ENCODE results near the gene JPH2.

JPH2 gene

DNA sequence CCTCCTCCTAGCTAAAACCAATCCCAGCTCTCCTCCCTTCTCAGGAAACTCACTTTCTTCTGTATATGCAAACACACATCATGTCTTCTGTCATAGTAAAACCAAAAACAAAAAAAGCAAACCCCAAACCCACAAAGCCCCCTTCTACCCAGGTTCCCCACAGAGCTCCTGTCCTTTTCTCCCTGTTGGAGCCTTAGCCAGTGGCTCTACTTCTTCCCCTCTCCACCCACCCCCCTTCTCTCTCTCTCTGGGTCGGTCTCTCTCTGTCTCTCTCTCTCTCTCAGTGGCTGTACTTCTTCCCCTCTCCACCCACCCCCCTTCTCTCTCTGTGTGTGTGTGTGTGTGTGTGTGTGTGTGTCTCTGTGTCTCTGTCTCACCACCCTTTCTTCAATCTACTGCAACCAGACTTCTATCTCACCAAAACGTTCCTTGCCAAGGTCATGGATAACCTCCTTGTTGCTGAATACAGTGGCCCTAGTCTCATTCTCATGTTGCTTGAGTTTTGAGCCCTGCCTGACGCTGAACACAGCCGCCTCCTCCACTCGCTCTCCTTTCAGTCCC, 32.3 kb upstream of the JPH2 start:
- no peaks in the 10 kb centered on the region for H3K9me3 Mint-ChIP-seq
- H3K27me3 Mint-ChIP-seq: no peaks in the 10 kb centered on the region
- DNase-seq (no peak), ATAC-seq (peak; percentile 37)
- H3K27ac Mint-ChIP-seq: peak overlapping the region; percentile 40 to 90
- H3K4me3 Mint-ChIP-seq: peak overlapping the region; percentile 62 to 85
- peaks cover 55% of the 10 kb centered on the region for H3K4me1 Mint-ChIP-seq

DNA sequence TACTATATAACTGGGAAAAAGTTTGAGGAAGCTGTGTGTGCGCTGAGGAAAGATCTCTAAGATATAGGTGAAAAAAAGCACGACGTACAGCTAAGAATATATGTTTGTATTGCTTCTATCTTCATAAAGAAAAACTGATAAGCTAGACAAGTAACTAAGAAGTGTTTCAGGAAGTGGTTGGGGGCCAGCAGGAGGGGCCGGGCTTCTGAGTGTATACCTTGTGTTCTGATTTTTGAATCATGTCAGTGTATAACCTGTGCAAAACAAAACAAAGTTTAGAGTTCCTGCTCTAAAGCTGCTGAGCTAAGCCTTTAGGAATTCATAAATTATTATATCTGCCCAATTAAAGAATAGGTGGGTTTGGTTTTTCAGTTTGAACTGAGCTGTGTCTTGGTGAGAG, 31.5 kb upstream of the JPH2 start:
- ATAC-seq: peak; percentile 58
- DNase-seq: peak in 1 of 2 donors; percentile 41
- H3K4me1 Mint-ChIP-seq: peaks cover 55% of the 10 kb centered on the region
- H3K4me3 Mint-ChIP-seq: peak overlapping the region; percentile 84 to 85
- H3K27ac Mint-ChIP-seq: peak overlapping the region in 1 of 2 donors; percentile 58
- H3K27me3 Mint-ChIP-seq: no peaks in the 10 kb centered on the region
- H3K9me3 Mint-ChIP-seq: no peaks in the 10 kb centered on the region

DNA sequence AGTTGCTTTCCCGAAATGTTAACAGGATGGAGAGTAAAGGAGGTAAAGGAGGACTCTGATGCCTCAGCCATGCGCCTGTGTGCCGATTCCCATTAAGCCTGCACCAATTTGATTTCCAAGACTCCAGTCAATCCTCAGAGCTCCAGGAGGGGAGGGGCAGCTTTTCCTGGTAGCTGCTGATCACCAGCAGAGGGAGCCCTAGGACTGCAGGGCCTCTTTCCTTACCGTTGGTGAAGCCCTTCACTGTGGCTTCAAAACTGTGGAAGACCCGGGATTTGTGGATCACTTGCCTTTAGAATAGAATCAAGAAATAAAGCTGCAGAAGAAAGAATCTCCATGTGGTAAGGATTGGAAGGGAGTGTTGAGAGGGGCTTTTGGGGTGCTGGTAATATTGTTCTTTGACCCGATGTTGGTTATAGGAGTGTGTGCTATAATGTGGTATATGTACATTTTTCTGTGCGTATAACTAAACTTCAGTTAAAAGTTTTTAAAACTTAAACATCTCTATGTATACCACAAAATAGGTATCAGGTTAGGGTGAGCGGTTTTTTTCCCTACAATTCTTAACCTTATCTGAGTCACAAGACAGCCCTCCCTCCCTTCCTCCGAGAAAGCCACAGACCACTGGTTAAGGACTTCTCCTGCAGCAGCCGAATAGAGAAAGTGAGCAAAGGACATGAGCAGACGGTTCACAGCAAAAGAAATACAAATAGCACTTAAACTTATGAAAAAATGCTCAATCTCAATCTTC, 30.5 kb upstream of the JPH2 start:
- Mint-ChIP-seq H3K4me1 (peaks cover 54% of the 10 kb centered on the region), H3K4me3 (peak overlapping the region; percentile 84 to 85), H3K27ac (peak overlapping the region; percentile 57 to 87), H3K27me3 (no peaks in the 10 kb centered on the region), H3K9me3 (no peaks in the 10 kb centered on the region)
- ATAC-seq (peak; percentile 75), DNase-seq (peak; percentile 55 to 59)

DNA sequence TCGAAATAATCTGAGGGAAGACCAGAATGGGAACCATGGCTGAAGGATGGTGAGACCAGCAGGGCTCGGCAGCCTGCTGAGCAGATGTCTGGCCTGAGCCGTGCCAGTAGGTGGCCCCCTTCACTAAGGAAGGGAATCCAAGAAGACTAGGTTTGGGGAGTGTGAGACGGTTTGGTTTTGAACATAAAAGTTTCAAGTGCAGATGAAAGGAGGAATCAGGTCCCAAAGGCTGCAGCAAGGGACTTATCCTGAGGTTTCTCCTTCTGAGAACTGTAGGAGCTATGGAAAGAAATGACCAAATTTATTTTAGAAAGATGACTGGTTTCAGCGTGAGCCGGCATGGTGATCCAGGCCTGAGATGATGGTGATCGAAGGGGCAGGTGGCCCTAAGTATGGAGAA, 28.1 kb upstream of the JPH2 start:
- Mint-ChIP-seq H3K4me3 (no peak overlapping the region), H3K9me3 (no peaks in the 10 kb centered on the region), H3K4me1 (peaks cover 48% of the 10 kb centered on the region), H3K27me3 (no peaks in the 10 kb centered on the region), H3K27ac (no peak overlapping the region)
- peak; percentile 62 to 70 for DNase-seq
- ATAC-seq: peak; percentile 38

DNA sequence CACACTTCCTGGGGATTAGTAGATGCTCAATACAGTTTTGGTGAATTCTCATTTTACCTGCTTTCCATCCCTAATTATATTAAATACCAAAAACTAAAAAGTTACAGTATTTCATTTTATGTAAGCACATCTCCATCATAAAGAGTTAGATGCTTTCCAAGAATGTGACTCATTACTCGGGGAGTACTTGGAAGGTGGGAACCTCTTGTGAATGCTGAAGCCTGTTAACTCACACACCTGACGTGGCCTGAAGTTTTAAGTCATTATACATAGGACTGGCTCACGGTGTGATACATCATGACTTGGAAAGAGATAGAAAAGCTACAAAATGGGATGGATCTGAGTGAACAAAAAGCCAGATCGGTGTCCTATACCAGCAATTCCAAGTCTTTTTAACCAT, 25.8 kb upstream of the JPH2 start:
- Mint-ChIP-seq H3K27me3 (no peaks in the 10 kb centered on the region), H3K4me1 (peaks cover 46% of the 10 kb centered on the region), H3K4me3 (no peak overlapping the region), H3K9me3 (no peaks in the 10 kb centered on the region), H3K27ac (no peak overlapping the region)
- ATAC-seq (no peak), DNase-seq (no peak)

DNA sequence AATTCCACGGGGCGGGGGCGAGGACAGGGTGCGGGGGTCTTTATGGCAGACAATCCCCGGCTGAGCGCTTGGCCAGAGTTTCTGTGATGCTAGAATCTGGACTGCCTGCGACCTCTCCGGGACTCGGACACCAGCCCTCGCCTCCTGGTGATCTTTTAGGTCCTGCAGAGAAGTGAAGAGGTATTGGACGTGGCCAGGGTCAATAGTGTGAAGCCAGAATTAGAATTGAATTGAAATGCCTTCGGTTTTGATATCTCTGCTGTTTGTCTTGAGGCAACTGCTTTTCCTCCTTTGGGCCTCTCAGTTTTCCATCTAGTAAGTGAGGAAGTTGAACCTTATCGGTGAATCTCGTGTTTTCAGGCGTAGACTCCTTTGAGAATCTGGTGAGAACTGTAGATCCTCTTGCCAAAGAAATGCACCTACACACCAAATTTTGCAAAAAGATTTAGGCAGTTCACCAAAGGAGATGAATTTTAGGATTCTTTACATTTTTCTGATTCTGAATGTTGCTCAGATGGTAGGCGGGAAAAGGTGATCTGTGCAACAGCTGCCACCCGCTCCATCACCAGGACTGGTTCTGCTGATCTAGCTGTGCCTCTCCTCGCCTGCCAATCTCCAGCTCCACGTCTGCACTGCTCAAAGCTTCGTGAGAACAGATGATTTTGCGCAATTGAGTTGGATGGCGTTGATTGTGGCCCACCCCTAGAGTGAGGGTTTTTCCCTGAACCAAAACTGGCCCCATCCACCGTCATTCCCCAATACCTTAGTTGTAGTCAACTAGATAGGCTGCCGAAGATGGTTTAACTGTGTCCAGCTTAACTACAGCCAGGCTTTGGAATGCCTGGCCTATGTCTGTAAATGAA, 24.4 kb upstream of the JPH2 start:
- Mint-ChIP-seq H3K27me3 (no peaks in the 10 kb centered on the region), H3K9me3 (no peaks in the 10 kb centered on the region), H3K4me1 (peaks cover 48% of the 10 kb centered on the region), H3K4me3 (peak overlapping the region; percentile 93 to 100), H3K27ac (peak overlapping the region; percentile 98 to 99)
- ATAC-seq: no peak
- peak in 1 of 2 donors; percentile 23 for DNase-seq

DNA sequence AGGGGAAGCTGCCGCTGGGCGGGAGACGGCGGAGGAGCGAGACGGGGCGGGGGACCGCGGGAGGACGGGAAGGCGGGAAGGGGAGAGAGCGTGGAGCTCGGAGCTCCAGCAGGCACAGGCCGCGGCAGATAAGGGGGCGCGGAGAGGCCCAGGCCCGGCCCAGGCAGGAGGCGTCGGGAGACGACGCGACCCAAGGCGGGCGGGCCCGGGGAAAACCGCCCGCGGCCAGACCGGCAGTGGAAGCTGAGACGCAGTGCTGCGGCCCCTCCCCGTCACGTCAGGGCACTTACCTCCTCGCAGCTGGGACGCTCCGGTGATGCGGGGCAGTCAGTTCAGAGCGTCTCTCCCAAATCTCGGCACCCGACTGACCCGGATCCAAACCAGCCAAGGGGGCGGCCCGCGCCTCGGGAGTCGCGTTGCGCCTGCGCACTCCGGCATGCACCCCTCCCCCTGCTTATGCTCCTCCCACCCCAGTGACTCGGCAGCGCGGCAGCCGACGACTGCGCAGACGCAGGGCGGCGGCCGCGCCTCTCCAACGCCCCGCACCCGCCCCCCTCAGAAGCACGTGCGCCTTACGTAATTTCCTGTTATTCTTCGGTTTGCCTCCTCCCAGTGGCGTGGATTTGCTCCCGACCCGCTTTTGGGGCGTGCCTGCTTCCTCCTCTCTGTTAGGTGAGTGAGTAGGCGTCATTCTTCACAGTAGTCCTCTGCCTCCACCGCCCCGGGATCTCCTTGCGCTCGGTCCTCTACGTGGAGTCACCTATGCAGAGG, 23.6 kb upstream of the JPH2 start, which contains the start of gene OSER1:
OSER1 (minus strand) TSS at position 366 of the 771 bp plus-strand sequence. CDS start 3,814 bp downstream, outside the sequence.
- Mint-ChIP-seq H3K27me3 (no peaks in the 10 kb centered on the region), H3K9me3 (no peaks in the 10 kb centered on the region), H3K4me1 (peaks cover 50% of the 10 kb centered on the region), H3K27ac (peak within 1 kb of the TSS; percentile 98 to 99), H3K4me3 (peak within 1 kb of the TSS; percentile 93 to 100)
- DNase-seq (peak; percentile 97 to 98), ATAC-seq (peak; percentile 89)

DNA sequence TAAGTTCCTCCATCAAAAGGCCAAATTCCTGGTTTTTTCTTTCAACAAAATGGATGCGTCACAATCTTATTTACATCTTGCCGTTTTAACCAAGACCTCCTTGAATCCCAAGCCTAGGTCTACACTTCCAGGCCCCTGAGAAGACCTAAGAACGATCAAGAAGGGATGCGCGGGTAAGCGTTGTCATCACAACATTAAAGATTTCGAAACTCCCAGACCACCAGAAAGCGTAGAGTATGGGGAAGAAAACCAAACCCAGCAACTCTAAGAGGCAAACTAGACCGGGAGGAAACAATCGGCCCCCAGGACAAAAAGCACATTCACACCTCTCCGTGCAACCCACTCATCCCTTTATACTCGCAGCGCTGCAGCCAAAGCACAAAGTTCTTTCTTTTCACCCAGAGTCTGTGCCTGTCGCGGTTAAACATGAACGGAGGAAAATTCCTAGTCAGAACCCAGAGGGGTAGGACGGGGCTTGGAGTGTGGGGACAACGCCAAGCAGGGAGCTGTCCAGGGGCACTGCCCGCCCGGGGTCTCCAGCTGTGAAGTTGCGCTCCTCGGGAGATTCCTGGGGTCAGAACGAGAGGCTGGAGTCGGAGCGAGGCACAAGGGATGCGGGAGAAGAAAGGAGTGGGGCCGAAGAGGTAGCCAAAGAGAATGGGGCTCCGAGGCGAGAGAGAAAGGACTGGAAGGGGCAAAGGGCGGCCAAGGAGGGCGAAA, 22.9 kb upstream of the JPH2 start:
- peak overlapping the region; percentile 98 to 99 for H3K27ac Mint-ChIP-seq
- peaks cover 44% of the 10 kb centered on the region for H3K4me1 Mint-ChIP-seq
- ATAC-seq: no peak
- H3K4me3 Mint-ChIP-seq: peak overlapping the region; percentile 93 to 100
- DNase-seq: no peak
- H3K9me3 Mint-ChIP-seq: no peaks in the 10 kb centered on the region
- no peaks in the 10 kb centered on the region for H3K27me3 Mint-ChIP-seq

DNA sequence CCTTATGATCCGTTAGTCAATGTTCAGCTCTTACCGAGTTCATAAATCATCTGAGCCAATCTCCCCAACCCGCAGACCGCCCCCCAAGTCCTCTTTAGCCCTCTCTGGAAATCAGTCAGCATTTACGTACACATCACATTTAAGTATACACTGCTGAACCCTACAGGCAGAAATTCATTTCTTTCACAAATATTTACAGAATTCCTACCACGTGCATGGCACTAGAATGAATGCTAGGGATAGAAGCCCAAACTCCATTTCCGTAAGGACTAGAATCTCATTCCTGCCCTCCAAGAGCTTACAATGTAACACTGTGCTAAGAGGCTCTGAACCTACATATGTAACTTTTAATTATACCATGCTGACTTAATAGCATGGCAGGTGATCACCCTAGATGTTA, 21.8 kb upstream of the JPH2 start:
- peak overlapping the region in 1 of 2 donors; percentile 67 for H3K27ac Mint-ChIP-seq
- peak overlapping the region; percentile 93 to 100 for H3K4me3 Mint-ChIP-seq
- H3K4me1 Mint-ChIP-seq: peaks cover 50% of the 10 kb centered on the region
- DNase-seq: no peak
- no peak for ATAC-seq
- no peaks in the 10 kb centered on the region for H3K9me3 Mint-ChIP-seq
- H3K27me3 Mint-ChIP-seq: no peaks in the 10 kb centered on the region

DNA sequence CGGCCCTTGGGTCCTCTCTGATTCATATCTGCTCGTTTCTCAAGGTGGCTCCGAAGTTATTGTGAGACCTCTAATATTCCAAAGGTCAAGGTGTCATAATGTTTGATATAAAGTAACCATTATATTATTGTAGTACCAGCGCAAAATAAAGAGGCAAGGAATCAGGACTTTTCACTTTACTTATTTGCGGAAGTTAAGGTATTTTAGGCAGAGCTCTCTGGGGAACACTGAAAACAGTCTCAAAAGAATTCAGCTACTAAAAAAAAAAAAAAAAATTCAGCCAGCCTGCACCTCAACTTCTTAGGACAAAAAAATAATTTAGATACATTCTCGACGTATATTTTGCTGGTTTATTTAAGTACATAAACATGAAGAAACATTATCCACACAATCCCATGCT, 21.2 kb upstream of the JPH2 start:
- H3K27me3 Mint-ChIP-seq: no peaks in the 10 kb centered on the region
- H3K27ac Mint-ChIP-seq: no peak overlapping the region
- peaks cover 56% of the 10 kb centered on the region for H3K4me1 Mint-ChIP-seq
- no peaks in the 10 kb centered on the region for H3K9me3 Mint-ChIP-seq
- DNase-seq (no peak), ATAC-seq (no peak)
- peak overlapping the region; percentile 93 to 100 for H3K4me3 Mint-ChIP-seq

DNA sequence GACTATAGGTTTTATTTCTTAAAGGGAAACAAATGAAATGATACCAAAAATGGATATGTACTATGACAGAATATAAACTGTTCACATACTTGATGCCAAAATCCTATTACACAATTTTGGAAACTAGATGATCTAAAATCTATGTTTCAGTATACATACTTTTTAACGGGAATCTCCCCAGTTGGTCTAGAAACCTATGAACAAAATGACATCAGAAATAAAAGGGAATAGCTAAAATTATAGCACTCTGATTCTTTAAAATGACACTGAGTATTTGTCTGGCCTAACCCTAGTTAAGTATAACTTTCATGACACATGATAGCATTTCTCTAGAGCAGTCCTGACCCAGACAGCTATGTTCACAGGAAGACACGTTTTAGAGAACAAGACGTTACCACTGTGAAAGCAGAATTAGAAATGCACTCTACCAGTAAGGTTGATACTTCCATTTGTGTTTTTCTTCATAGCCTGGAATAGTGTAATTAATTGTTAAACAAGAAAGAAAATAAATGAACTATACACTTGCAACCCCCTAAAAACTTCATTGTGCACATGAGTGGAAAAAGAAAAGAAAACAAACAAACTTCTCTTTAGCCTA, 20.2 kb upstream of the JPH2 start:
- Mint-ChIP-seq H3K27ac (no peak overlapping the region), H3K27me3 (no peaks in the 10 kb centered on the region), H3K4me3 (peak overlapping the region; percentile 52 to 55), H3K4me1 (peaks cover 56% of the 10 kb centered on the region), H3K9me3 (no peaks in the 10 kb centered on the region)
- DNase-seq: no peak
- no peak for ATAC-seq

DNA sequence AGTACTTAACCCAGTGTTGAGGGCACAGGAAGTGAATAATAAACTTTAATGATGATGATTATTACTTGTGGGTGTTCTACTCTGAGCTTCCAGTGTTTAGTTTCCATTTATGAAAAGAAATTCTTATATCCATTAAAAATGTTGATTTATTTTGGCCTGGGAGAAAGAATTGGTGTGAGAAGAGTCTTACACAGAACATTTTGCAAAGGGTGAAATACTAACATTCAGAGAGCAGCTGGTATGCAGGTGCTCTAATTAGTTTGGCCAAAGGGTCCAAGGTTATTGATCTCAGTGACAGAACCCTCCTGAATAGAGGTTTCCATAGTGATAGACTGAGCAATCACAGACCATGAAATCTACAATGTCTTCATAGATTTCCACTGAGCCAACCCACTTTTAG, 19.1 kb upstream of the JPH2 start:
- H3K4me1 Mint-ChIP-seq: peaks cover 67% of the 10 kb centered on the region
- peak overlapping the region in 1 of 2 donors; percentile 48 for H3K27ac Mint-ChIP-seq
- no peak overlapping the region for H3K4me3 Mint-ChIP-seq
- H3K9me3 Mint-ChIP-seq: no peaks in the 10 kb centered on the region
- DNase-seq: no peak
- no peaks in the 10 kb centered on the region for H3K27me3 Mint-ChIP-seq
- ATAC-seq: no peak

DNA sequence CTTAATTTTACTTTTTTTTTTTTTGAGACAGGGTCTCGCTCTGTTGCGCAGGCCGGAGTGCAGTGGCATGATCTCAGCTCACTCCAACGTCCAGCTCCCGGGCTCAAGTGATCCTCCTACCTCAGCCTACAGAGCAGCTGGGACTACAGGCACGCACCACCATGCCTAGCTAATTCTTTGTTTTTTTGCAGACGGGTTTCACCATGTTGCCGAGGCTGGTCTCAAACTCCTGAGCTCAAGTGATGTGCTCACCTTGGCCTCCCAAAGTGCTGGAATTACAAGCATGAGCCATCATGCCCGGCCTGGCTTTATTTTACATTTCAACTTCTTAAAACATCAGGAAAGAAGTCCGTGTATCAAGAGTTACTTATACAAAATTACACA, 17.8 kb upstream of the JPH2 start:
- H3K4me3 Mint-ChIP-seq: no peak overlapping the region
- peaks cover 80% of the 10 kb centered on the region for H3K4me1 Mint-ChIP-seq
- DNase-seq (no peak), ATAC-seq (no peak)
- H3K9me3 Mint-ChIP-seq: no peaks in the 10 kb centered on the region
- H3K27ac Mint-ChIP-seq: no peak overlapping the region
- H3K27me3 Mint-ChIP-seq: no peaks in the 10 kb centered on the region

DNA sequence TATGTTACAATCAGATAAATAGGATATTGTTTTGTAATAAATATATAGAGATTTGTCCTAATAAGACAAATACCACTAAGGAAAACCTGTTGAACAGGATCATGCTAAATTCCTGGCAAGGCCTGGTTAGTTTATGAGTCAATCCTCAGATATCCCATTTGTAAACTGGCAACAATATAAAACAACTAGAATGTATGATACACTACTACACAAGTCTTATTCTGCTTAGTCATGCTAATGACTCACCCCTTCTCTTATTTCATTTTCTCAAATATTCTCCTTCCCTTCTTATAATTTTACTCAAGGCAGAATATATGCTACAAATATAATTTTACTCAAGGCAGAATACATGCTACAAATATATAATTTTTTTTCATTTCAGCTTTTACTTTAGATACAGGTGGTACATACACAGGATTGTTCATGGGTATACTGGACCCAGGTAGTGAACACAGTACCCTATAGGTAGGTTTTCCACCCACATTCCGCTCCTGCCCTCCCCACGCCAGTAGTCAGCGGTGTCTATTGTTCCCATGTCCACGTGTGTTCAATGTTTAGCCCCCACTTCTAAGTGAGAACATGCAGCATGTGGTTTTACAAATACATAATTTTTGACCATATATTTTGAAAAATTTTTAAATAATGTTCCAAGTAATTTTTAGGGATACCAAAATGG, 17.3 kb upstream of the JPH2 start:
- no peaks in the 10 kb centered on the region for H3K9me3 Mint-ChIP-seq
- no peak overlapping the region for H3K27ac Mint-ChIP-seq
- no peak for ATAC-seq
- H3K4me3 Mint-ChIP-seq: no peak overlapping the region
- peaks cover 80% of the 10 kb centered on the region for H3K4me1 Mint-ChIP-seq
- H3K27me3 Mint-ChIP-seq: no peaks in the 10 kb centered on the region
- no peak for DNase-seq
